Skeletal muscle cell (primary cell): Measurements from ENCODE around the gene CKM.
"Not testable (repeated sequence)": the region's sequence is repeated elsewhere in the genome, so short reads cannot be mapped to it uniquely, and the experiment has no call there.

Source experiments
- DNase-seq: peaks from one replicate; pipeline ENCODE4 v3.0.0-alpha.2; 2010; ENCODE audit warnings: low read depth
- H3K4me3 ChIP-seq: 2 replicates; pipeline ENCODE4 v1.5.1; 2011; ENCODE audit warnings: low read depth, mild to moderate bottlenecking, control low read depth, low read length, moderate library complexity

The CKM gene

GRCh38 chr19:45350477-45351058 is 27.9 kb upstream of the CKM start:
- H3K4me3 ChIP-seq = no peak overlapping the region
- DNase-seq = no peak

- no peak for DNase-seq
- no peak overlapping the region for H3K4me3 ChIP-seq
Observed at GRCh38 chr19:45349430-45349941, 26.8 kb upstream of the CKM start.

DNA sequence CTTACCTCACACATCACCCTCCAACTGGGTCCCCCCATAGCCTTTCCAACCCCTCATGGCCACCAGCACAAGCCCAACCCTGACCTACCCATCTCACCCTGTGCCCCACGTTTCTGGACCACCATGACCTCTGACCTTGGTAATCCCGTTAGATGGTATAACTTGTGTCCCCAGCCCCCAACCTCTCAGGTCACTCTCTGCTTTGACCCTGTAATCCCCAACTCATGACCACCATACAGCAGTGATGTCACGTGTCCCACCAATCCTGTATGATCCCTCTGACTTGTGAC is 26.4 kb upstream of the CKM start:
- H3K4me3 ChIP-seq = no peak overlapping the region
- no peak for DNase-seq

DNA sequence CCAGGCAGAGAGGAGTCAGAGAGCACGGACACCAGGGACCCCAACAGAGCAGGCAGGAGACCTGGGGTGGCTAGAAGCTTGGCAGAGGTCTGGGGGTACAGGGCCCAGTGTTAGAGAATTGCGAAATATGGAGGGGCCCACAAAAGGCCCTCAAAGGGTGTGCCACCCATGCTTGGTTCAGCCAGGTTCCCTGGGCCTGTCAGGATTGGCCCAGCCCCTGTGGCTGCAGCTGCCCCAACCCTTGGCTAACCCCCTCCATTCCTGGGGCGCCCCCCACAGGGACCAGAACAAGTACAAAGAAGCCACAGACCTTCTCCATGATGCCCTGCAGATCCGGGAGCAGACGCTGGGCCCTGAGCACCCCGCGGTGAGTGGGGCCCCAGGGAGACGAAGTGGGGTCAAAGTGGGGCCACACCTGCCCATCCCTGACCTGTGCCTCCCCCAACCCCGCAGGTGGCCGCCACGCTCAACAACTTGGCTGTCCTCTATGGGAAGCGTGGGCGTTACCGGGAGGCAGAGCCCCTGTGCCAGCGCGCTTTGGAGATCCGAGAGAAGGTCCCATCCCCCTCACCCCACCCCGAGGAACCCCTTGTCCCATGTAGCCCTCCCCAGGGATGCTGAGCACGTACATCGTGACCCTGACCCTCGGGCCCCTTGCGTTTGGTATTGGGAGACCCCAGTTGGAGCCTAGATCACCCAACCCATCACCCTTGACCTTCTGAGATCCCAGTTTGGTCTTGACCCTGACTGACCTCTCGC is 25.9 kb upstream of the CKM start:
- H3K4me3 ChIP-seq = no peak overlapping the region

DNA sequence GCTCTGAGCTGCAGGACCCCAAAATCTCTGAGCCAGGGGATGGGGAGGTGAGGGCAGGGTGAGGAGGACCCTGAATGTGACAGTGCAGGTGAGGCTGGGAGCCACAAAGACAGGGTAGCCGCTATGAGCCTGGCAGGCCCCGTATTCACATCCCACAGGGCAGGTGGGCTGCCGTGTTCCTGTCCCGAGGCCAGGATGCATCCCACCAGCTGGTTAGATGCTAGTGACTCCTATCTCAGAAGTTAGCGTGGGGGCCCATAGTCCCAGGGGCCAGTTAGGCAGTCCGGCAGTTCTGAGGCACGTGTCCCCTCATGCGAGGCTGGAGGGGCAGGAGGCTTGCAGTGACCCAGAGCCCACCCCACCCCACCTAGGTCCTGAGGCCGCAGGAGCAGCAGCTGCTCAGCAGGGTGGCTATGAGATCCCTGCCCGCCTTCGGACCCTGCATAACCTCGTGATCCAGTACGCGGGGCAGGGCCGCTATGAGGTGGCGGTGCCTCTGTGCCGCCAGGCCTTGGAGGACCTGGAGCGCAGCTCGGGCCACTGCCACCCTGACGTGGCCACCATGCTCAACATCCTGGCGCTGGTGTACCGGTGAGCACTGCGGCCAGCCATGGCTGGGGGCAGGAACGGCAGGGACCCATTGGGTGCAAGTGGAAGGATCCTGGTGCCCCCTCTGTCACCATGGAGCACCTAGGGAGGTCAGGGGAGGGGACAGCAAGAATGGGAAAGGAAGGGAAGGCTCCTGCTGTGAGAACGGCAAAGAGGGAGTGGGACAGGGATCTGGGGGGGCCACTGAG is 25.1 kb upstream of the CKM start:
- no peak overlapping the region for H3K4me3 ChIP-seq

More for the DNA sequence above, 25.9 kb upstream of the CKM start:
- no peak for DNase-seq

GRCh38 chr19:45346449-45346848 is 23.8 kb upstream of the CKM start:
- H3K4me3 ChIP-seq = no peak overlapping the region
- DNase-seq = no peak

More for the DNA sequence above, 25.1 kb upstream of the CKM start:
- no peak for DNase-seq

DNA sequence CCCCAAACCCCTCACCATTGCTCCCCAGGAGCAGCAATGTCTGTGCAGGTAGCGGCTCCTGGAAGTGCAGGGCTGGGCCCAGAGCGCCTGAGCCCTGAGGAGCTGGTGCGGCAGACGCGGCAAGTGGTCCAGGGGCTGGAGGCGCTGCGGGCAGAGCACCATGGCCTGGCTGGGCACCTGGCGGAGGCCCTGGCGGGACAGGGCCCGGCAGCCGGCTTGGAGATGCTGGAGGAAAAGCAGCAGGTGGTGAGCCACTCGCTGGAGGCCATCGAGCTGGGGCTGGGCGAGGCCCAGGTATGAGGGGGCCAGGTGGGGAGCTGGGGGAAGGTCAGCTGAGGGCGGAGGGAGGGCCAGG is 22.8 kb upstream of the CKM start:
- no peak for DNase-seq
- H3K4me3 ChIP-seq = no peak overlapping the region

- H3K4me3 ChIP-seq = no peak overlapping the region
- DNase-seq = no peak
Observed at GRCh38 chr19:45344621-45345505, 22.2 kb upstream of the CKM start.

DNA sequence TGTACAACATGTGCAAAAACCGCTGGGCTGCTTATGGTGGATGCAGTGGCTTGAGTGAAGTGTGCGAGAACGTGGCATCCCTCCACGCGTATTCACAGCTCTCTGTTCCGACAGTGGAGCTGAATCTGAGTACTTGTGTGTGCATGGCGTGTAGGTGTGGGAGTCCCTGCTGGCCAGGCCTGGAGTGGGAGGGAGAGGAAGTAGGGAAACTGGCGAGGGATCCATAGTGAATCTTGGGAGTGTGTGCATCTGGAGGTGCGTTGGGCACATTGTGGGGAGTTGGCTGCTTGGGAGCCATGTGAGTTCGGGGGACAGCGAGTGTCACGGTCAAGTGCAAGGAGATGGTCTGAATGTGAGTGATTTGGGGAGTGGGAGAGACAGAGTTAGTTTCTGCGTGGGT is 20.2 kb upstream of the CKM start:
- no peak overlapping the region for H3K4me3 ChIP-seq
- no peak for DNase-seq

DNA sequence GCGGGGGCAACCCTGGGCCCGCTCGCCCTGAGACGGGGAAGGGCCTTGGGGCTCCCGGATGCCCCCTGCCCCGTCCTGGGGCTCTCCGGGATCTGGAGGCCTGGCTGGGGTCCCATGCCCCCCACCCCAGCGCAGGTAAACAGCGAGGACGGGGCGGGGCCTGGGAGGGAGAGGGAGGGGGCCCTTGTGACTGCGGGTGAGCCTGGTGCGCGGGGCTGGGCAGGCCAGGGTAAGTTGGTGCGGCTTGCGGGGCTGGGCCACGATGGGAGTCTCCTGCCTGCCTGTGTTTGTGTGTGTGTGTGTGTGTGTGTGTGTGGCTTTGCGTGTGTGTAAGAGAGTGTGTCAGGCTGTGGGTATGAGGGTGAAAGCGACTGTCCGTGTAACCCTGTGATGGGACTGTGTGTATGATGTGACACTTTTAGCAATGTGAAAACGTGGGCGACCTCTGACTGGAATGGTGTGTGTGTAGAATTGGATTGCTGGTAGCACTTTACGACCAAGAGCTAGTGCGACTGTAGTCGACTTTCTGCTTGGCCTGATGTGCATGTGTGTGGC is 18.3 kb upstream of the CKM start:
- DNase-seq = no peak
- H3K4me3 ChIP-seq = peak overlapping the region; percentile 29

GRCh38 chr19:45340232-45340898 is 17.7 kb upstream of the CKM start, which contains the start of gene KLC3:
Gene KLC3 (plus strand): TSS chr19:45340750. CDS start chr19:45345542, 4,792 bp downstream.
- DNase-seq = no peak
- peak within 1 kb of the TSS; percentile 29 for H3K4me3 ChIP-seq

DNA sequence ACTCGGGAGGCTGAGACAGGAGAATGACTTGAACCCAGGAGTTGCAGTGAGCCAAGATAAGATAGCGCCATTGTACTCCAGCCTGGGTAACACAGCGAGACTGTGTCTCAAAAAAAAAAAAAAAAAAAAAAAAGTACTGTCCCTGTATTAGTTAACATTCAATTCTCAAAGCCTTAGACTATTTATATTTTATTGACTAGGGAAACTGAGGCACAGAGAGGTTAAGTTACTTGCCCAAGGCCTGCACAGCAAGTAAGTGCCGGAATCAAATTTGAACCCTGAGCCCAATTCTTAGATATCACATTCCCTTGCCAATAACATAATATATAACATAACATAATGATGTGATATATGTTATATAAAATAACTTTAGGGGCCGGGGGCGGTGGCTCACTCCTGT is 17.0 kb upstream of the CKM start:
- no peak for DNase-seq
- no peak overlapping the region for H3K4me3 ChIP-seq

GRCh38 chr19:45336696-45337251 is 14.1 kb upstream of the CKM start:
- no peak for DNase-seq
- no peak overlapping the region for H3K4me3 ChIP-seq

DNA sequence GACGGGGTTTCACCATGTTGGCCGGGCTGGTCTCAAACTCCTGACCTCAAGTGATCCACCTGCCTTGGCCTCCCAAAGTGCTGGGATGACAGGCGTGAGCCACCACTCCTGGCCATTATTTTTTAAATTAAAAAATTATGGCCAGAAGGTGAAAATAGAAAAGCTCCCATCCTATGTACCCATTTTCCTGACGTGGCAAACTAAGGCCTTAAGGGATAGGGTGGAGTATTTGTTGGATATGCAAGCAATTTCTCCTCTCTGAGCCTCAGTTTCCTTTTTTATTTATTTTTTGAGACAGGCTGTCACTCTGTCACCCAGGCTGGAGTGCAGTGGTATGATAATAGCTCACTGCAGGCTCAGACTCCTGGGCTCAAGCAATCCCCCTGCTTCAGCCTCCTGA is 12.2 kb upstream of the CKM start:
- DNase-seq, H3K4me3 ChIP-seq: not testable (repeated sequence)

DNA sequence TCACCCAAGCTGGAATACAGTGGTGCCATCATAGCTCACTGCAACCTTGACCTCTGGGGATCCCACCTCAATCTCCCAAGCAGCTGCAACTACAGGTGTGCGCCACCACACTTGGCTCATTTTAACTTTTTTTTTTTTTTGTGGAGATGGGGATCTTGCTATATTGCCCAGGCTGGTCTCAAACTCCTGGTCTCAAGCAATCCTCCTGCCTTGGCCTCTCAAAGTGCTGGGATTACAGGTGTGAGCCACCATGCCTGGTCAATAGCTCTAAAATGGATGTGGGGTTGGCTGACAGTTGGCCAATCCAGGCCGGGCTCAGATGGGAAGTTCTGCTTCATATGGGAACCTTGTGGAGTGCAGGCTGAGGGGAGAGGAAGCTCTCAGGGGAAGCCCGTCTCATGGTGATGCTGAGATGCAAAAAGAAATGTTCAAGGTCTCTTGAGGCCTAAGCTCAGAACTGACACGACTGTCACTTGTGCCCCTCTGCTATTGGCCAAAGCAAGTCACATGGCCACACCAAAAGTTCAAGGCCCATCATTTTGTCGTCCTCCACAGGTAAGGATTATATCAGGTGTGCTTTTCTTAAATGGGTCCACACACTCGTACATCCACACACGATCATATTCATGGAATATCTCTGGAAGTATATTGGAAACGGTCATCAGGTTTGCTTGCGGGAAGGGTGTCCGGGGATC is 11.1 kb upstream of the CKM start:
- no peak for DNase-seq
- no peak overlapping the region for H3K4me3 ChIP-seq

DNA sequence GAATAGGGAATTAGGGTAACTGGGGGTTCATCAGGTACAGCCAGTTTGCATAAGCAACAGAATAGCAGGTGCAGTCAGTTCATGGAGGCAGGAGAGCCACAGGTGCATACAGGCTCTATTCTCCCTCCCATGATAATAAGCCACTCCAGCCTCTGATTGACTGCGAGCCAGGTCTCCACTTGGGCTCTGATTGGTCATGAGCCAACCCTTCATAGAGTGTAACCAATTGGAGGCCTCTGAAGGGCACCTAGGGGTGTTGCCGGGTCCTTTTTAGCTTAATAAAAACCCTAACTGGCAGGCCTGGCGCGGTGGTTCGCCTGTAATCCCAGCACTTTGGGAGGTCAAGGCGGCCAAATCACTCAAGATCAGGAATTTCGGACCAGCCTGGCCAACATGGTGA is 8.7 kb upstream of the CKM start:
- DNase-seq = no peak
- H3K4me3 ChIP-seq = no peak overlapping the region

- H3K4me3 ChIP-seq = no peak overlapping the region
- DNase-seq = no peak
Observed at GRCh38 chr19:45327404-45328143, 4.9 kb upstream of the CKM start.
